SU-DHL-6 (cell line): ENCODE data around the gene LIN7C.

Experiments
- EZH2phosphoT487 ChIP-seq: fragments of 200-600 bp; sonication (generic), shearing (Covaris generic); conservative IDR thresholded peaks from 2 replicates; pipeline ENCODE4 v1.6.1; 2018; ENCODE audit warnings: mild to moderate bottlenecking, antibody characterized with exemption, low read length, moderate library complexity, mixed read lengths
- TF ChIP-seq, protein P1 (sequence below): fragments of 200-600 bp; sonication (generic); IDR thresholded peaks from one replicate; pipeline ENCODE4 v1.5.1; 2017; ENCODE audit warnings: antibody characterized with exemption, mild to moderate bottlenecking, low read length, moderate library complexity; ENCODE audit not compliant: insufficient read depth, poor library complexity, severe bottlenecking

GRCh38 chr11:27497911-27498310 lies 8.7 kb downstream of the LIN7C start:
- TF ChIP-seq, protein P1, sequence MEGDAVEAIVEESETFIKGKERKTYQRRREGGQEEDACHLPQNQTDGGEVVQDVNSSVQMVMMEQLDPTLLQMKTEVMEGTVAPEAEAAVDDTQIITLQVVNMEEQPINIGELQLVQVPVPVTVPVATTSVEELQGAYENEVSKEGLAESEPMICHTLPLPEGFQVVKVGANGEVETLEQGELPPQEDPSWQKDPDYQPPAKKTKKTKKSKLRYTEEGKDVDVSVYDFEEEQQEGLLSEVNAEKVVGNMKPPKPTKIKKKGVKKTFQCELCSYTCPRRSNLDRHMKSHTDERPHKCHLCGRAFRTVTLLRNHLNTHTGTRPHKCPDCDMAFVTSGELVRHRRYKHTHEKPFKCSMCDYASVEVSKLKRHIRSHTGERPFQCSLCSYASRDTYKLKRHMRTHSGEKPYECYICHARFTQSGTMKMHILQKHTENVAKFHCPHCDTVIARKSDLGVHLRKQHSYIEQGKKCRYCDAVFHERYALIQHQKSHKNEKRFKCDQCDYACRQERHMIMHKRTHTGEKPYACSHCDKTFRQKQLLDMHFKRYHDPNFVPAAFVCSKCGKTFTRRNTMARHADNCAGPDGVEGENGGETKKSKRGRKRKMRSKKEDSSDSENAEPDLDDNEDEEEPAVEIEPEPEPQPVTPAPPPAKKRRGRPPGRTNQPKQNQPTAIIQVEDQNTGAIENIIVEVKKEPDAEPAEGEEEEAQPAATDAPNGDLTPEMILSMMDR, result no peak
- TF ChIP-seq EZH2phosphoT487, result no peak
